Loucy (cell line): ENCODE data around the gene CHN2.

Source experiments
- H2AFZ ChIP-seq: fragments of 200-600 bp; sonication (generic); 2 replicates; pipeline ENCODE4 v1.6.0; 2016; ENCODE audit warnings: antibody characterized with exemption, mild to moderate bottlenecking, low read length, moderate library complexity
- H3F3A ChIP-seq: fragments of 200-600 bp; 2 replicates; pipeline ENCODE4 v1.6.0; 2016; ENCODE audit warnings: antibody characterized with exemption, low read depth, mild to moderate bottlenecking
- H3K27me3 ChIP-seq: fragments of 200-600 bp; sonication (generic); 2 replicates; pipeline ENCODE4 v1.6.1; 2014; ENCODE audit warnings: low read length, mild to moderate bottlenecking; ENCODE audit not compliant: insufficient read depth, poor library complexity, severe bottlenecking
- H3K36me3 ChIP-seq: fragments of 200-600 bp; sonication (generic); 2 replicates; pipeline ENCODE4 v1.6.1; 2016; ENCODE audit warnings: low read length; ENCODE audit not compliant: insufficient read depth
- H3K4me1 ChIP-seq: fragments of 200-600 bp; sonication (generic); 2 replicates; pipeline ENCODE4 v1.5.1; 2014; ENCODE audit warnings: low read length, mild to moderate bottlenecking; ENCODE audit not compliant: insufficient read depth, poor library complexity, severe bottlenecking
- H3K4me2 ChIP-seq: fragments of 200-600 bp; sonication (generic); 2 replicates; pipeline ENCODE4 v1.6.0; 2014; ENCODE audit warnings: antibody characterized with exemption, low read length, low read depth, mild to moderate bottlenecking; ENCODE audit not compliant: poor library complexity, severe bottlenecking
- H3K4me3 ChIP-seq: fragments of 200-600 bp; sonication (generic); 2 replicates; pipeline ENCODE4 v1.5.1; 2014; ENCODE audit warnings: low read length, mild to moderate bottlenecking, mixed read lengths; ENCODE audit not compliant: poor library complexity, severe bottlenecking
- H3K79me2 ChIP-seq: fragments of 200-600 bp; sonication (generic); 2 replicates; pipeline ENCODE4 v1.6.1; 2014; ENCODE audit warnings: low read length; ENCODE audit not compliant: insufficient read depth
- H3K9ac ChIP-seq: fragments of 200-600 bp; sonication (generic); 2 replicates; pipeline ENCODE4 v1.6.0; 2014; ENCODE audit warnings: mild to moderate bottlenecking, low read depth, low read length, moderate library complexity; ENCODE audit not compliant: poor library complexity, severe bottlenecking
- H3K9me2 ChIP-seq: fragments of 200-600 bp; sonication (generic); replicated peaks from 2 replicates; pipeline ENCODE4 v1.6.1; 2016; ENCODE audit warnings: low read depth, low read length, mixed read lengths
- H3K9me3 ChIP-seq: fragments of 200-600 bp; sonication (generic); 2 replicates; pipeline ENCODE4 v1.6.1; 2014; ENCODE audit warnings: mild to moderate bottlenecking, antibody characterized with exemption, low read length, low read depth; ENCODE audit not compliant: insufficient read depth
- H4K20me1 ChIP-seq: fragments of 200-600 bp; sonication (generic); 2 replicates; pipeline ENCODE4 v1.6.0; 2014; ENCODE audit warnings: antibody characterized with exemption, low read length, mild to moderate bottlenecking; ENCODE audit not compliant: insufficient read depth, poor library complexity, severe bottlenecking
- CTCF ChIP-seq: fragments of 200-600 bp; sonication (generic); conservative IDR thresholded peaks from 2 replicates; pipeline ENCODE4 v1.5.1; 2014; ENCODE audit warnings: mild to moderate bottlenecking, antibody characterized with exemption, low read length
- EZH2phosphoT487 ChIP-seq: fragments of 200-600 bp; IDR thresholded peaks from 2 replicates; pipeline ENCODE4 v1.6.1; 2018; ENCODE audit warnings: antibody characterized with exemption, mild to moderate bottlenecking, moderate library complexity, borderline replicate concordance

CHN2 gene

GRCh38 chr7:29468196-29468595 is 273.6 kb downstream of the CHN2 start:
- H4K20me1 ChIP-seq: no peaks in the 10 kb centered on the region
- no peak overlapping the region for H3K9ac ChIP-seq
- H3K9me3 ChIP-seq: no peaks in the 10 kb centered on the region
- H3K27me3 ChIP-seq: no peaks in the 10 kb centered on the region
- H3K36me3 ChIP-seq: no peaks in the 10 kb centered on the region
- no peak overlapping the region for H3K4me3 ChIP-seq
- peaks cover 4% of the 10 kb centered on the region for H3K4me1 ChIP-seq
- no peaks in the 10 kb centered on the region for H3F3A ChIP-seq
- H2AFZ ChIP-seq: no peak overlapping the region
- TF ChIP-seq CTCF (no peak), EZH2phosphoT487 (no peak)
- no peaks in the 10 kb centered on the region for H3K79me2 ChIP-seq
- H3K9me2 ChIP-seq: no peaks in the 10 kb centered on the region
- no peak overlapping the region for H3K4me2 ChIP-seq

GRCh38 chr7:29469281-29469680 is 274.7 kb downstream of the CHN2 start:
- H3K4me1 ChIP-seq: peaks cover 4% of the 10 kb centered on the region
- no peaks in the 10 kb centered on the region for H3K9me2 ChIP-seq
- no peaks in the 10 kb centered on the region for H4K20me1 ChIP-seq
- H3K9ac ChIP-seq: no peak overlapping the region
- H3K4me2 ChIP-seq: no peak overlapping the region
- no peak overlapping the region for H3K4me3 ChIP-seq
- no peak overlapping the region for H2AFZ ChIP-seq
- no peaks in the 10 kb centered on the region for H3K79me2 ChIP-seq
- no peaks in the 10 kb centered on the region for H3K36me3 ChIP-seq
- H3K9me3 ChIP-seq: no peaks in the 10 kb centered on the region
- no peaks in the 10 kb centered on the region for H3K27me3 ChIP-seq
- no peaks in the 10 kb centered on the region for H3F3A ChIP-seq
- TF ChIP-seq EZH2phosphoT487 (no peak), CTCF (no peak)

GRCh38 chr7:29469976-29470557 is 275.5 kb downstream of the CHN2 start:
- Histone ChIP-seq H3K4me1 (peaks cover 4% of the 10 kb centered on the region), H3K4me3 (no peak overlapping the region), H4K20me1 (no peaks in the 10 kb centered on the region), H3F3A (no peaks in the 10 kb centered on the region), H3K9me2 (no peaks in the 10 kb centered on the region), H2AFZ (no peak overlapping the region), H3K4me2 (no peak overlapping the region), H3K79me2 (no peaks in the 10 kb centered on the region), H3K36me3 (no peaks in the 10 kb centered on the region), H3K27me3 (no peaks in the 10 kb centered on the region), H3K9me3 (no peaks in the 10 kb centered on the region), H3K9ac (no peak overlapping the region)
- TF ChIP-seq CTCF (no peak), EZH2phosphoT487 (no peak)
